GM13976 (cell line): ENCODE measurements around the gene KRT84.

Experiments
- DNase-seq: peaks from one replicate; pipeline ENCODE4 v3.0.0; 2012; ENCODE audit warnings: low spot score
- CTCF ChIP-seq: IDR thresholded peaks from 2 replicates; pipeline ENCODE4 v1.5.1; 2012; ENCODE audit warnings: borderline replicate concordance, mild to moderate bottlenecking; ENCODE audit not compliant: insufficient read depth; ENCODE audit errors: extremely low read depth, missing control alignments, control extremely low read depth
- in situ Hi-C: fragments of 300-500 bp; cut with MboI; formaldehyde crosslinking; loops from one replicate; pipeline ENCODE4 v1.12.0; 2022; ENCODE audit warnings: low sequenced_read_pairs, mixed read lengths, inconsistent platforms; ENCODE audit not compliant: unreplicated experiment

Gene KRT84

GRCh38 chr12:52366738-52367485 is 18.5 kb downstream of the KRT84 start, which contains the start of gene KRT85:
Gene KRT85, minus strand, starts transcription at chr12:52367481. Its CDS starts 76 bp downstream, at chr12:52367405.
- TF ChIP-seq CTCF, result no peak
- in situ Hi-C loops, result no loop called here
- no peak for DNase-seq

DNA sequence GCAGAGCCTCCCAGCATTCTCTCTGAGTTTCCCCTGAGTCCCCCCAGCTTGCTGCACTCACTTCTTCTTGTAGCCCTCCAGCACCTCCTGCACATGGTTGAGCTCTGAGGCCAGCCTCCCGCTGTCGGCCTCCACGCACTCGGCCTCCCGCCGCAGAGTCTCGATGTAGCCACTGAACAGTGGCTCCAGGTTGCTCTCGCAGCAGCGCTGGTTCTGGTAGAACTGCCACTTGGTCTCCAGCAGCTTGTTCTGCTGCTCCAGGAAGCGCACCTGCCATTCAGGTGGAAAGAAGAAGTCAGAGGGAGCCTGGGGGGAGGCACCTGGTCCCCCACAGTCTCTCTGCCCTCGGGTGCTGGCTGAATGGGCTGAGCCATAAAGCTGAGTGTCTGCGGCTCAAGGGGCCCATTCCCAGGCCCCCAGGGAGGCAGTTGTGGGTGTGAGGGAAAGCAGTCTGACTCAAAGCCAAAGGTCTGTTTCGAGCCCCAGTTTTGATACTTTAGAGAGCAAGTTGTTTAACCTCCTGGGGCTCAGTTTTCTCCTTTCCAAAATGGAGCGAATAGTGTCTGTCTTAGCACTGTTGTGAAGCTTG is 20.5 kb downstream of the KRT84 start:
- DNase-seq, result no peak
- TF ChIP-seq CTCF, result no peak
- in situ Hi-C loops, result no loop called here

DNA sequence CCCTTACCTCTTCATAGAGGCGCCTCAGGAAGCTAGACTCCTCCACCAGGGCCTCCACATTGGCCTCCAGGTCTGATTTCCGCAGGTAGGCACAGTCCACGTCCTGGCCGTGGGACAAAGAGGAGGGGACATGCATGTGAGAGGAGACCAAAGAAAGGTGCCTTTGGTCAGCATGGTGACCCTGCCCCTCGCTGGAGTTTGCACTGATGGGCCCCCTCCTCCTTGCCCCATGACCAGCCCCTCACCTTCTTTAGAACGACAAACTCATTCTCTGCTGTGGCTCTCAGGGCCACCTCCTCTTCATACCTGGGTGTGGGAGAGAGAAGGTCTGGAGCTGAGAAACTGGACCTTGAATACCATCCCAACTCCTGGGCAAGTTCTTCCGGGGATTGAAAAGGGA is 21.4 kb downstream of the KRT84 start:
- no peak for TF ChIP-seq CTCF
- in situ Hi-C loops, result no loop called here
- DNase-seq, result no peak

DNA sequence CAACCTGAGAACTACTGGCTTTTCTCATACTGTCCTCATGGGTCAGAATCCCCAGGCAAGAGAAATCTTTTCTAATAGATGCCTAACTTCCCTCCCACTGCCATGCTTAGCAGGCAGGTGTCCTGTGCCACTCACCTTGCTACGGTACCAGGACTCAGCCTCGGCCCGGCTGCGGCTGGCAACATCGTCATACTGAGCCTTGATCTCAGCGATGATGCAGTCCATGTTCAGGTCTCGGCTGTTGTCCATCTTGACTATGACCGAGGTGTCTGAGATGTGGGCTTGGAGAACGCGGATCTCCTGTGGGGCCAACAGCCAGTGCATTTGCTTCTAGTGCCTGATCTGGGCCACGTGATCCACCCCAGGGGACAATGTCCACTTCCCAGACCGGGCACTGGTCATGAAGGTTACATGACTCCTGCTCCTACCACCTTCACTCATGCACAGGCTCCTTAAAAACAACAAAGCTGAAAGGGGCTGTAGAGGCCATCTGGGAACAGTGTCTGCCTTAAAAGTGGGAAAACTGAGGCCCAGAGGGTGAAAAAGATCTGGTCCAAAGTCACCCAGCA is 22.3 kb downstream of the KRT84 start:
- no peak for DNase-seq
- in situ Hi-C loops, result no loop called here
- no peak for TF ChIP-seq CTCF

GRCh38 chr12:52362118-52362726 is 23.2 kb downstream of the KRT84 start:
- in situ Hi-C loops, result no loop called here
- peak; percentile 29 for TF ChIP-seq CTCF
- DNase-seq, result no peak

- in situ Hi-C loops, result no loop called here
- no peak for TF ChIP-seq CTCF
- DNase-seq, result no peak
These were observed 23.9 kb downstream of the KRT84 start for GRCh38 chr12:52361553-52361952.
